H1 (cell line): ENCODE data around the gene HLTF. TPM values are rescaled to one million over a fixed set of nuclear protein-coding genes. Genes with fewer than 3 reads are reported as not detected.

ENCODE experiments used
- ASH2L ChIP-seq: fragments of 200-600, 300-600 bp; sonication (generic); IDR thresholded peaks from one replicate; pipeline ENCODE4 v1.7.1; 2017; ENCODE audit warnings: low read length
- BACH1 ChIP-seq: IDR thresholded peaks from 2 replicates; pipeline ENCODE4 v1.6.1; 2012; ENCODE audit warnings: low read length, improper control_type of control experiment
- CHD1 ChIP-seq: IDR thresholded peaks from 2 replicates; pipeline ENCODE4 v1.6.1; 2012; ENCODE audit warnings: low read depth, low read length, improper control_type of control experiment
- GABPA ChIP-seq: IDR thresholded peaks from 2 replicates; pipeline ENCODE4 v1.6.1; 2011; ENCODE audit warnings: mild to moderate bottlenecking, low read length, moderate library complexity, borderline replicate concordance; ENCODE audit not compliant: insufficient read depth
- HDAC6 ChIP-seq: IDR thresholded peaks from one replicate; pipeline ENCODE4 v1.7.1; 2012; ENCODE audit warnings: low read depth, mild to moderate bottlenecking, inconsistent platforms, low read length, moderate library complexity
- JUN ChIP-seq: IDR thresholded peaks from 2 replicates; pipeline ENCODE4 v1.6.1; 2011; ENCODE audit warnings: low read depth, mild to moderate bottlenecking, improper control_type of control experiment, low read length
- JUND ChIP-seq: IDR thresholded peaks from 2 replicates; pipeline ENCODE4 v1.6.1; 2011; ENCODE audit warnings: mild to moderate bottlenecking, improper control_type of control experiment, low read length
- NANOG ChIP-seq: IDR thresholded peaks from 2 replicates; pipeline ENCODE4 v1.6.1; 2011; ENCODE audit warnings: low read length, low read depth, mild to moderate bottlenecking, inconsistent platforms; ENCODE audit not compliant: insufficient read depth, poor library complexity, severe bottlenecking
- POU5F1 ChIP-seq: IDR thresholded peaks from 2 replicates; pipeline ENCODE4 v1.6.1; 2011; ENCODE audit warnings: low read depth, mild to moderate bottlenecking, low read length, moderate library complexity
- RXRA ChIP-seq: IDR thresholded peaks from 2 replicates; pipeline ENCODE4 v1.6.1; 2011; ENCODE audit warnings: low read depth, mild to moderate bottlenecking, low read length, moderate library complexity; ENCODE audit not compliant: insufficient read depth
- SIN3A ChIP-seq, 2 experiments: IDR thresholded peaks in 1 of 2; conservative IDR thresholded peaks in 1 of 2; 2 replicates each; pipeline ENCODE4 v1.6.1; 2011 to 2012; ENCODE audit warnings: low read length in 2 of 2, improper control_type of control experiment in 1 of 2, low read depth in 1 of 2, mild to moderate bottlenecking in 1 of 2
- SIRT6 ChIP-seq: IDR thresholded peaks from one replicate; pipeline ENCODE4 v1.7.1; 2012; ENCODE audit warnings: low read length, inconsistent platforms
- SP4 ChIP-seq: IDR thresholded peaks from 2 replicates; pipeline ENCODE4 v1.6.1; 2012; ENCODE audit warnings: low read length, inconsistent platforms
- TAF1 ChIP-seq: IDR thresholded peaks from 2 replicates; pipeline ENCODE4 v1.6.1; 2011; ENCODE audit warnings: mild to moderate bottlenecking, low read depth, low read length
- TAF7 ChIP-seq: optimal IDR thresholded peaks from 2 replicates; pipeline ENCODE3; 2011; ENCODE audit warnings: low read depth, mild to moderate bottlenecking, inconsistent platforms, low read length, moderate library complexity, borderline replicate concordance
- TBP ChIP-seq: IDR thresholded peaks from 2 replicates; pipeline ENCODE4 v1.6.1; 2011; ENCODE audit warnings: low read depth, low read length, improper control_type of control experiment
- TCF12 ChIP-seq: IDR thresholded peaks from 2 replicates; pipeline ENCODE4 v1.6.1; 2011; ENCODE audit warnings: low read depth, mild to moderate bottlenecking, low read length
- ZNF274 ChIP-seq: IDR thresholded peaks from 2 replicates; pipeline ENCODE4 v1.7.0; 2012; ENCODE audit warnings: low read length, borderline replicate concordance; ENCODE audit errors: extremely low read depth
- polyA plus RNA-seq, 7 experiments: library from polyadenylated mRNA; depleted of rRNA in 3 of 7; stranded (reverse) in 5 of 7; unstranded in 2 of 7; fragments of >200 nt in 5 of 7; fragments of 200-250 nt in 2 of 7; gene quantifications; 1 replicate in 5 of 7; 2 replicates in 1 of 7; 4 replicates in 1 of 7; pipeline versions ENCODE4 v1.2.1 to v1.2.3, GENCODE V29; 2011 to 2013; ENCODE audit warnings: missing spikeins in 2 of 7, mixed read lengths in 2 of 7
- total RNA-seq: library from RNA; stranded (reverse); fragmentation: NEBNext Ultra II Directional; extraction: Animal tissue kit (Norgen Biotek cat#: 25700); gene quantifications from 2 replicates; pipeline ENCODE4 v1.2.1, GENCODE V29; 2021
- TF ChIP-seq, protein P1 (sequence below): IDR thresholded peaks from 2 replicates; pipeline ENCODE4 v1.6.1; 2011; ENCODE audit warnings: low read depth, mild to moderate bottlenecking, low read length; ENCODE audit not compliant: insufficient read depth

The HLTF gene
- total and polyA plus RNA-seq, 2 of the 8 experiments (the other 6 are each of a cell fraction or from before 2014, with no cell fraction given), result 18.1 to 60.3 TPM

DNA sequence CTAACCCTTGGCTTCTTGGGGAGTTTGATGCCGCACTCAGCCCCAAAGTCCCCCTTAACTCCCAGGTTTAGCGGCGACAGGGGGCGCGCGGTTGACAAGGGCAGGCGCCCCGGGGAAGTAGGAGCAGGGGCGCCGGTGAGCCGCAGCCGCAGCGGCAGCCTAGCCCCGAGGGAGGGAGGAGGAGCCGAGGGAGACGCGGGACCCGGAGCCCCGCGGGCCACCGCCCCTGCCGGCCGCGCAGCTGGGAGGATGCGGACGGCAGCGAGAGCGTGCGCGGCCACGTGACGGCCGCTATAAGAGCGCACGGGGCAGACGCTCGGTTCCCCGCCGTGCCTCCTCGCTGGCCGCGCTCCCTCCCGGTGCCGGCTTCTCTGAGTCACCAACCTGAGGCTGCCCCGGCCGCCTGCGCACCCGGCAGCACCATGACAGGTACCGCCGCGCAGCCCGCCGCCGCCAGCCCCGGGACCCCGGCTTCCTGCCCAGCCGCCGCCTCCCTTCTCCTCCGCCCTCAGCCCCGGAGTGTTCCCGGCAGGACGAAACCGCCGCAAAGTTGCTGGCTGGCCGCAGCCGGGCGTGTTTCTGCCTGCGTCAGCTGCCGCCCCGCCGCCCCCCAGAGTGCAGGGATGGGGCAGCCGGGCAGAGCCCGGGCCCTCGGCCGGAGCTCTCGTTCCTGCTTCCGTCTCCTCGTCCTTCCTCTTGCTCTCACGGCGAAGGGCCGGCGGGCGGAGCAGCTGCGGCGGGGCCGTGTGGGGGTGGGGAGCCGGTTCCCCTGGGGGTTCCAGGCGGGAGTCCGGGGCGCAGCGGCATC is 94.9 kb downstream of the HLTF start, which contains the start of gene GYG1 (continued):
- TF ChIP-seq JUN (no peak), RXRA (no peak), SP4 (no peak), JUND (peak; percentile 47; the same call in 1 of the 2 replicates), GABPA (no peak), ZNF274 (no peak), TCF12 (peak; percentile 69; the same call in 1 of the 2 replicates), BACH1 (no peak), POU5F1 (no peak), CHD1 (no peak), SIN3A (conservative IDR thresholded peaks at IDR 0.05 in 1 of 2, IDR thresholded peaks at IDR 0.05 in 1 of 2; ENCODE audit: low read depth in 1 of 2, low read length in 2 of 2) (peak in 1 of 2 experiments; percentile 80; a peak in 2 of 4 replicates), TAF7 (no peak), TAF1 (peak; percentile 65), HDAC6 (no peak), TBP (peak; percentile 75; the same call in 1 of the 2 replicates), ASH2L (peak; percentile 92), SIRT6 (no peak), NANOG (no peak)
- TF ChIP-seq, protein P1, sequence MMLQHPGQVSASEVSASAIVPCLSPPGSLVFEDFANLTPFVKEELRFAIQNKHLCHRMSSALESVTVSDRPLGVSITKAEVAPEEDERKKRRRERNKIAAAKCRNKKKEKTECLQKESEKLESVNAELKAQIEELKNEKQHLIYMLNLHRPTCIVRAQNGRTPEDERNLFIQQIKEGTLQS, result peak; percentile 21; the same call in 1 of the 2 replicates
